Skin epidermis (tissue), 12 donors: ENCODE results near the gene TICAM1.
A peak's percentile ranks its signal among the peaks of the same experiment; 100 is the strongest.
"Not testable (repeated sequence)": the region's sequence is repeated elsewhere in the genome, so short reads cannot be mapped to it uniquely, and the experiment has no call there.

Experiments used
- H3K27ac ChIP-seq, 21 experiments: fragments of 200-600 bp; sonication (generic) in 11 of 21; one replicate each; pipeline ENCODE4 v1.5.0; 2020; ENCODE audit warnings: mild to moderate bottlenecking in 3 of 21, inconsistent platforms in 2 of 21, moderate library complexity in 2 of 21
- H3K4me3 ChIP-seq, 7 experiments: fragments of 200-600 bp; sonication (generic) in 2 of 7; one replicate each; pipeline ENCODE4 v1.5.0; 2020; ENCODE audit warnings: inconsistent platforms in 2 of 7, mild to moderate bottlenecking in 2 of 7, moderate library complexity in 1 of 7

TICAM1 gene

DNA sequence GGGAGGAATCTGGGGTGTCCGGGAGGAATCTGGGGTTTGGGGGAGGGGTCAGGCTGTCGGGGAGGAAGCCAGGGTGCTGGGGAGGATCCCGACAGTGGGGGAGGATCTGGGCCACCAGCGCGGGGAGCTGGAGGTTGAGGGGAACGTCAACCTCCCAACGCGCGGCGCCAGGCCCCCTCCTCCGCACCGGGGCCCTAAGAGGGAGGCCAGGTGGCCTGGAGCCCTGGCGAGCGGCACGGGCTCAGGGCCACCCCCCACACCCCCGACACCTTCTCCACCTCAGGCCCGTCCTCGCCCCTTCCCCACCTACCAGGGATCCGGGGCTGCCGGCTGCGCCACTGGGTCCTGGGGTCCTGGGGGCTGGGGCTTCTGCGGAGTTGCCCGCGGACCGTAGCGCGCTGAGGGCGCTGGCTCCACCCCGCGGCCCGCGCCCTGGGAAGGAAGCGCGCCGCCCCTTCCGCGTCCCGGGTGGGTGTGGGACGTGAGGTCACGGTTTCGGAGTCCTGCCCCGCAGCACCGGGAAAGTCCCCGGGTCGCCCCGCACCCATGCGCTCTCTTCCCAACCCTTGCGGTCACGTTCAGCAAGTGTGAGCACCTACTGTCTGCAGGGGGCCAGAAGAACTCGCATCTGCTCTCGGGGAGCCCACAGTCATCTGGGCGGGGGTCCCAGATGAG lies at the start of gene TICAM1:
Gene TICAM1 (minus strand): TSS at position 409 of the 675 bp plus-strand sequence. CDS start 13,335 bp downstream, outside the sequence.
- H3K4me3 ChIP-seq = peak within 1 kb of the TSS; percentile 81 to 96 (median 93)
- H3K27ac ChIP-seq = peak within 1 kb of the TSS; percentile 81 to 99 (median 96)

DNA sequence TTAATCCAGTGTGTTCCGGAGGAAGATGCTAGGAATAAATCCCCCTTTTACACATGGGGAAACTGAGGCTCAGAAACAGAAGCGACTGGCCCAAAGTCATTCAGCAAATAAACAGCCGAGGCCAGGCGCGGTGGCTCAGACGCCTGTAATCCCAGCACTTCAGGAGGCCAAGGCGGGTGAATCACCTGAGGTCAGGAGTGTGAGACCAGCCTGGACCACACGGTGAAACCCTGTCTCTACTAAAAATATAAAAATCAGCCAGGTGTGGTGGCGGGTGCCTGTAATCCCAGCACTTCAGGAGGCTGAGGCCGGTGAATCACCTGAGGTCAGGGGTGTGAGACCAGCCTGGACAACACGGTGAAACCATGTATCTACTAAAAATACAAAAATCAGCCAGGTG lies 47.5 kb upstream of the TICAM1 start:
- no peak overlapping the region for H3K4me3 ChIP-seq
- H3K27ac ChIP-seq = no peak overlapping the region

DNA sequence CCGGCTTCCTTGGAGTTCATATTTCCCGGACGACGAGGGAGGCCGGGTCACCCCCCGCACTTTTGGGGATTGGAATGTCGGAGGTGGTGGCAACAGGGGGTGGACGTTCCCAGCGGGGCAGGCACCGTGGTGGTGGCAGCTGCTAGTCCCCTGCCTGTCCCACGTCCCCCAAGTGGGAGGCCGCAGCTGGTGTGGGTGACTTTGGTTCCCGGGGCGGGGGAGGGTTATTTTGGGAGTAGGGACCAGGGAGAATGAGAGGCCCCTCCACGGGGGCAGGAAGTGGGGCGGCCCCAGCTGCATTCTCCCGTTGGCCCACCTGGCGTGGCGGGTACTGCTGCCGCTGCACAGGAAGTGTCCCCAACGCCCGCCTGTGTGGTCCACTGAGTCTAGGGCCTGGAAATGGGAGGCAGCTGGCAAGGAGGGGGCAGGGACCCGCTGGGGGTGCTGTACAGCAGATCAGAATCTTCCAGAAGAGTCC lies 47.0 kb upstream of the TICAM1 start:
- H3K27ac ChIP-seq = peak overlapping the region in 1 of 21 experiments; percentile 33
- no peak overlapping the region for H3K4me3 ChIP-seq

DNA sequence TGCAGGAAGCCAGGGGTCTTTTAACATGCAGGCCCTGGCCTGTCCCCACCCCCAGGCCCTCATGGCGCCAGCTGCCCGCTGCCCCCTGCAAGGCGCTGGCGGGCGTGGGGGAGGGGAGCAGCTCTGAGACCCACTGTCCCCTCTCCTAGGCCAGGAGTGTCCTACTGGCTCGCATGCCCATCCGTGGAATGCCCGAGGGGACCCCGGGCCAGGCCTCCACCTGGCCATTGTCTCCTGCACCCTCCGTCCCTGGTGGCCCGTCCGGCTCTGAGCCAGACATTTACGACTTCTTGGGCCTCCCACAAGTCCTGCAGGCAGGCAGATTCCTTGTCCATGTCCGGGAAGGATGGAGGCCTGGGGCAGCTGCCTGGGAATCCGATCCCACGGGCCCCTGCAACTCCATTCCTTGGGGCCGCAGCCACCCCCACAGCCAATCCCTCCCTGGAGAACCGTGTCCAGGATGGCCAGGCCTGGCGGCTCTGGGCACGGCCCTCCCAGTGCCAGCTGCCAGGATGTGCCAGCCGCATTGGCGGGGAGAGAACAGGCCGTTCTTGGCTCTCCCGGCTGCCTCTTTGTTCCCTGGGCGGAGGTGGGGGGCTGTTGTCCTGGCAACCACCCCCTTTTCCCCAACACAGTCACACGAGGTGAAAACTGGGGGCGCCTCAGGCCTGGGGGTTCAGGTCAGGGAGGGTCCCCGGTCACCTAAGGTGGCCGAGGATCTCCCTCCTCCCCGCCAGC lies 46.4 kb upstream of the TICAM1 start:
- H3K27ac ChIP-seq = peak overlapping the region in 1 of 21 experiments; percentile 33
- no peak overlapping the region for H3K4me3 ChIP-seq

DNA sequence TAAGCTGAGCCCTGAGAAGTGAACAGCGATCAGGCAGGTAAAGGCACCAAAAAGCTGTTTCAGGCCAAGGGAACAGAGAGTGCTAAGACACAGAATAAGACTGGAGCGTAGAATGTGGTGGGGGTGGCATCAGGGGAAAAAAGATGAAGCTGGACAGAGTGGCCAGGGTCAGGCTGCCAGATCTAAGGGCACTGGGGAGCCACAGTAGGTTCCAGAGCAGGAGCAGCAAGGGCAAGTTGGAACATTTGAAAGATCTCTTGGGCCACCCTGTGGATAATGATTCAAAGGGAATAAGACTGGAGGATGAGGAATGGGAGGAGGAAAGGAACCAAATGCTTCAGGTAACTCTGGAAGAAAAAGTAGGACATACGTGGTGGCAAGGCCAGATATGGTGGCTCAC lies 42.4 kb upstream of the TICAM1 start:
- no peak overlapping the region for H3K27ac ChIP-seq
- H3K4me3 ChIP-seq = no peak overlapping the region

DNA sequence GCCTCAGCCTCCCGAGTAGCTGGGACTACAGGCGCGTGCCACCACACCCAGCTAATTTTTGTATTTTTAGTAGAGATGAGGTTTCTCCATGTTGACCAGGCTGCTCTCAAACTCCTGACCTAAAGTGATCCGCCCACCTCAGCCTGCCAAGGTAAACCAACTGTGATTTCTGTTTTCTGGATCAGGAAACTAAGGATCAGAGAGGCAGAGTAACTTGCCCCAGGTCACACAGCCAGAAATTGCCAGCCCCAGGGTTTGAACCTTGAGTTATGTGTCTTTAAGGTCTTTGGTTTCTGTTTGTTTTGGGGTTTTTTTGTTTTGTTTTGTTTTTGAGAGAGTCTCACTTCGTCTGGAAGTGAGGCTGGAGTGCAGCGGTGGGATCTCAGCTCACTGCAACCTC lies 40.2 kb upstream of the TICAM1 start:
- no peak overlapping the region for H3K27ac ChIP-seq
- no peak overlapping the region for H3K4me3 ChIP-seq

DNA sequence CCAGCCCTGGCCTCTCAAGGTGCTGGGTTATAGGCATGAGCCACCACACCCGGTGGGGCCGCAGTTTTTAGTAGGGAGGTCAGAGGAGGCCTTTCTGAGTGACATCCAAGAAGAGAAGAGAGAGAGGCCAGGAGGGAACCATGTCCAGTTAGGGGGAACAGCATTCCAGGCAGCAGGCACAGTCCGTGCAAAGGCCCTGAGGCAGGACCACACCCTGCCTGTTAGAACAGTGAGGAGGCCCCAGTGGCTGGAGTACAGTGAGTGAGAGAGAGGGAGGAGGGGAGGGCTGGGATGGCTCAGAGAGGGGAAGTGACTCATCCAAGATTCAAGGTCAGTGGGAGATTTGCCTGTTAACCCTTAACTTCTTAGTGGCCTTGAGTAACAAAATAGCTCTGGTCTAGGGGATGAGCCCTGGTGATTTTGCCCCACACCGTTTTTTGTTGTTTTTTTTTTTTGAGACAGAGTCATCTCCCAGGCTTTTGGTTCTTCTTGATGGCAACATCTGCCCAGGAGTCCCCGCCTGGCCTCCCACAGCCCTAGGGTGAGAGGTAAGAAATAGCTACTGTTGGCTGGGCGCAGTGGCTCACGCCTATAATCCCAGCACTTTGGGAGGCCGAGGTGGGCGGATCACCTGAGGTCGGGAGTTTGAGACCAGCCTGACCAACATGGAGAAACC lies 38.7 kb upstream of the TICAM1 start:
- Histone ChIP-seq H3K4me3 (no peak overlapping the region), H3K27ac (peak overlapping the region in 15 of 21 experiments; percentile 15 to 71 (median 48))

DNA sequence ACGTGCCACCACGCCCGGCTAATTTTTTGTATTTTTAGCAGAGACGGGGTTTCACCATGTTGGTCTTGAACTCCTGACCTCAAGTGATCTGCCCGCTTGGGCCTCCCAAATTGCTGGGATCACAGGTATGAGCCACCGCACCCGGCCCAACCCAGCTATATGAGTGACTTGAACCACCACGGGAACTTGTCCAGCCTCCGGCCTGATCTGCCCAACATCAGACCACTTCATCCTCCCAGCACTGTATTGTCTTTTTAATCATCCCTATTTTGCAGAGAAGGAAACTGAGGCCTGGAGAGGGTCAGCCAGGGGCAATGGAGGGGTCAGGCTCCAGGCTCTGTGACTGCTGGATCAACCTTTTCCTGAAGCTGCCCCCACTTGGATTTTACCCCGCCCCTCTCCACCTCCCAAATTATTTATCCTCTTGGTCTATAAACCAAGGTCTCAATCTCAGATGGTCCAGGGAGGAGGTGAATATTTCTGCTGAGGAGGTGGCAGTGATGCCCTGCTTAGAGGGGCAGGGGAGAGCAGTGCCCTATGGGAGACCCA lies 36.8 kb upstream of the TICAM1 start:
- Histone ChIP-seq H3K27ac (peak overlapping the region in 17 of 21 experiments; percentile 75 to 99 (median 91)), H3K4me3 (peak overlapping the region in 6 of 7 experiments; percentile 51 to 91 (median 72))

DNA sequence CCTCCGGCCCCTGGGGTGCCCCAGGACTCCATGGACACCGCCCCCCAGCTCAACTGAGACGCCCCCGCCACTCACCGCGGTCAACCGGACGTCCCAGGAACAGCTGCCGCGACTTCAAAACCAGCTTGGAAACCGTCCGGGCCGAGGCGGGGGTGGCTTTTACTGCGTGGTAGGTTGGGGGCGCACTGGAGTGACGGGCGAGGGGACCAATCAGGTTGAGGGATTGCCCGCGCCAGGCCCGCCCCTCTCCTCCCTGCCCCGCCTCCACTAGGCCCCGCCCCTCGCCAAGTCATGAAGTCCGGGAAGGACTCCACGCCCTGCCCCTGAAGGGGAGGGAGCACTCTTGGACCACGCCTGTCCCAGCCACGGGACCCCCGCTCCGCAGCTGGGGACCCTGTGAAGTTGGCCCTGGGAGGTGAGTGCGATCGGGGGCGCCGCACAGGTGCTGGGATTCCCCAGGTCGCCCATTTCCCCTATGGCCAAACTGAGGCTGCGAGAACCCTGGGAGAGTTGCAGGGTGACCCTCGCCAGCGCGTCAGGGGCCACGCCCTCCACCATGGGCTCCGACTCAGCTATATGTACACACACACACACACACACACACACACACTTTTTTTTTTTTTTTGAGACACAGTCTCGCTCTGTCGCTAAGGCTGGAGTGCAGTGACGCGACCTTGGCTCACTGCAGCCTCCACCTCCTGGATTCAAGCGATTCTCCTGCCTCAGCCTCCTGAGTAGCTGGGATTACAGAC lies 36.2 kb upstream of the TICAM1 start, which contains the start of gene PLIN3:
Gene PLIN3 (minus strand): TSS at position 134 of the 752 bp plus-strand sequence. CDS start 6,273 bp downstream, outside the sequence.
- Histone ChIP-seq H3K27ac (peak within 1 kb of the TSS; percentile 71 to 99 (median 90)), H3K4me3 (peak within 1 kb of the TSS; percentile 51 to 91 (median 69))

DNA sequence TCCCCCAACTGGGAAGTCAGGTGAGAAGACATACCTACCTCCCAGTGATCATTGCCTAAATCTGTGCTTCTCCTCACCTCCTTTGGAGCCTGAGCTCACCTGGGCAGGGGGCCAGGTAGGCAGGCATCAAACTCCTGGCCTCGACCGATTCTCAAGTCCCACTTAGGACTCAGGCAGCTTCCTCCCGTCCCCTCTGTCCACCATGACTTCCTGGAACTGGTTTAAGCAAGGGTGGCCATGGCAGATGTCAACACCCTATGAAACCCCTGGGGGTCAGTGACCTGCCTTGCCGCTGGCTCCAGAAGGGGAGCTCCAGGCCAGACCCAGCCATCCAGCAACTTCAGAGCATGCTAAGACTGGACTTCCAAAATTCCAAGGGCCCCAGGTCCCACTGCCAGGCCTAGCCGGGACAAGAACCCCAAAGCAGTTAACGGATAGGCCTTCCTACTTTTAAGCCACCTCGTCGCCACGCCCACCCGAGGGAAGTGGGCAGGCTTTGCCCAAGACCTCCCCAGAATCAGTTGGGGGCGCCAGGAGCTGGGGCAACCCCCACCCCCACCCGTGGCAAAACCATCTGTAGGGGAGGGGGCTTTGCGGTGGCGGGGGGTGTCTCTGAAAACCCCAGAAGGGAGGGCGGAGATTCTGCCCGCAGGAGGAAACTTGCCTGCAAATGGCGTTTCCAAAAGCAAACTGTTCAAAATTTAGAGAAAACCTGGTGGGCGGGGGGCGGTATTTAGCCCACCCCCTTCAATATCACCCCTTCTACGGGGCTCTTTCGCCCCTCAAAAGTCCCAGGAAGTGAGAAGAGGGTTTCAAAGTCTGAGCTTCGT lies 35.3 kb upstream of the TICAM1 start:
- peak overlapping the region; percentile 71 to 99 (median 90) for H3K27ac ChIP-seq
- H3K4me3 ChIP-seq = peak overlapping the region; percentile 51 to 91 (median 69)

DNA sequence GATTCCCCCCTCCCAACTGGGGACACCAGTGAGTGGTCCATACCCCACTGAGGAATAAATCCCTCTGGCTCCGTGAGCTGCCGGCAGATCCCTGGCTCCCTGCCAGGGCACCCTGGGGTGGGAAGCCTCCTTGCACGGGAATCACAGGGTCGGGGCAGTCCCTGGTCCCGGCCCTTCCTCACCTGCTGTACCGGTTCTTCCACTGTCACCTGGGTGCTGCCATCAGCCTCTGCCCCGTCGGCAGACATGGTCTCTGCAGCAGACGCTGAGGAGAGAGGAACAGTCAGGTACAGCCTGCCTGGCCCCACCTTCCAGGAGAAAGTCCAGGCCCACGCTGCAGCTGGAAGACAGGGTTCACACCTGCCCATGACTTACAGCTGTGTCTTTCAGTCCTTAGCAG lies 29.6 kb upstream of the TICAM1 start:
- no peak overlapping the region for H3K4me3 ChIP-seq
- peak overlapping the region in 9 of 21 experiments; percentile 10 to 61 (median 43) for H3K27ac ChIP-seq

DNA sequence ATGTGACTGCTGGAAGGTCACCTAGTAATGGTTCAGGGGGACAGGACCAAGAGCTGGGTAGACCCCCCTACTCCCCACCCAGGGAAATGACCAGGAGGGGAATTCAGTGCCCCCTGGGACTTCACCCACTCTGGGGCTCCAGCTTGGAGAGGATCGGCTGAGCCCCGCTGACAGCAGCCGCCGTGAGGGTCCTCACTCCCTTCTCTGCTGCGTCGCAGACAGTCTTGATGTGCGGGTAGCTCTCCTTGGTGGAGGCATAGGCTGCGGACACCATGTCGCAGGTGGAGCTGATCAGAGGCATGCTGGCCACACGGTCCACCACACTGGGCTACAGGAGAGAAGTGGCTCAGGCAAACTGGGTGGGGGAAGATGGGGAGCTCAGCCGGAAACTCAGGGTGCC lies 28.2 kb upstream of the TICAM1 start:
- no peak overlapping the region for H3K4me3 ChIP-seq
- H3K27ac ChIP-seq = peak overlapping the region in 1 of 21 experiments; percentile 21

DNA sequence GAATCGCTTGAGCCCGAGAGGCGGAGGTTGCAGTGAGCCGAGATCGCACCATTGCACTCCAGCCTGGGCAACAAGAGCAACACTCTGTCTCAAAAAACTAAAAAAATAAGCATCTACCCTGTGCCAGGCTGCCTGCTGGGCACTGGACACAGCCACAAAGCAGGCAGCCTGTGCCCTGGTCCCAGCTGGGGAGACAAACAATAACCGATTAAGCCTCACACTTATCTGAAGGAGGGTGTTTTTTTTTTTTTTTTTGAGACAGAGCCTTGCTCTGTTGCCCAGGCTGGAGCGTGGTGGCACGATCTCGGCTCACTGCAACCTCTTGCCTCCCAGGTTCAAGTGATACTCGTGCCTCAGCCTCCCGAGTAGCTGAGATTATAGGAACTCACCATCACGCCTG lies 25.0 kb upstream of the TICAM1 start:
- H3K27ac ChIP-seq, H3K4me3 ChIP-seq: not testable (repeated sequence)

DNA sequence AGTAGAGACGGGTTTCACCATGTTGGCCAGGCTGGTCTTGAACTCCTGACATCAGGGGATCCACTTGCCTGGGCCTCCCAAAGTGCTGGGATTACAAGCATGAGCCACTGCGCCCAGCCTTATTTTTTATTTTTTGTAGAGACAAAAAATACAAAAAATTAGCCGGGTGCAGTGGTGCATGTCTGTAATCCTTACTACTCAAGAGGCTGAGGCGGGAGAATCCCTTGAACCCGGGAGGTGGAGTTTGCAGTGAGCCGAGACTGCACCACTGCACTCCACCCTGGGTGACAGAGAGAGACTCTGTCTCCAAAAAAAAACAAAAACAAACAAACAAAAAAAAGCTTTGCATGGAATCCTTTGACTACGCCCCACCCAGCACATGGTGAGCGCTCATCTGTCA lies 22.0 kb upstream of the TICAM1 start:
- H3K27ac ChIP-seq, H3K4me3 ChIP-seq: not testable (repeated sequence)

DNA sequence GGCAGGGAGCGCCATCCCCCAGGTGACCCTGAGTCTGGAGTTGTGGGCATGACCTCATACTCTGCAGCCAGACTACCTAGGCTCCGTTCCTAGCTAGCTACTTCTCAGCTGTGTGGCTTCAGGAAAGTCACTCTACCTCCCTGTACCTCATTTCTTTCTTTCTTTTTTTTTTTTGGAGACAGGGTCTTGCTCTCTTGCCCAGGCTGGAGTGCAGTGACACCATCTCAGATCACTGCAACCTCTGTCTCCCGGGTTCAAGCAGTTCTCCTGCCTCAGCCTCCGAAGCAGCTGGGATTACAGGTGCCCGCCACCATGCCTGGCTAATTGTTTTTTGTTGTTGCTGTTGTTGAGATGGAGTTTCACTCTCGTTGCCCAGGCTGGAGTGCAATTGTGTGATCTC lies 21.0 kb upstream of the TICAM1 start:
- H3K4me3 ChIP-seq = no peak overlapping the region
- H3K27ac ChIP-seq = no peak overlapping the region

DNA sequence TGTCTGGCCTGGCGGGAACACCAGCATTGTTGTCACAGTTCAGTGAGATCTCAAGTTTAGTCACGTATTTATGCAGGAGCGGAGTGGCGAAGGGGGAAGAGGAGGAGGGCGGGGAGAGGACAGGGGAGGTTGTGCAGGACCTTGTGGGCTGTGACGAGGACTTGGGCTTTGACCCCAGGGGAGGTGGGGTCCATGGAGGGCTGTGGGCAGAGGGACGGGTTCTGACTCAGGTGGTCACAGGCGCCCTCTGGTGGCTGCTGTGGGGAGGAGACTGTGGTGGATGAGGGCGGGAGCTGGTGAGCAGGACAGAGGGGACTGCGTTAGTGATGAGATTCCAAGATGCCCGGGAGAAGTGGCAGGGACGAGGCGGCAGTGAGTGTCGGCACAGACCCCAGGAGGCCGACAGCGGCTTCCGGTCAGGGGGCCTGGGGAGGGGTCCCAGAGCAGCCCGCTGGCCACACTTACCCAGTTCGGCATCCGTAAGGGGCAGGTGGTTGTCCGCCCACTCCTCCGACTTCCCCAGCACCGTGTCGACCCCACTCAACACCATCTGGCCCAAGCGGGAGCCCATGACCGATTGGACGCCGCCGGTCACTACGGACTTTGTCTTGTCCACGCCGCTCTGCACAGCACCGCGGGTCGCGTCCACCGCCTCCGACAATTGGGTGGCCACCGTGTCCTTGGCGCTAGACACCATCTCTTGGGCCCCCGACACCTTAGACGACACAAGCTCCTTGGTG lies 20.2 kb upstream of the TICAM1 start:
- H3K4me3 ChIP-seq = no peak overlapping the region
- H3K27ac ChIP-seq = no peak overlapping the region

DNA sequence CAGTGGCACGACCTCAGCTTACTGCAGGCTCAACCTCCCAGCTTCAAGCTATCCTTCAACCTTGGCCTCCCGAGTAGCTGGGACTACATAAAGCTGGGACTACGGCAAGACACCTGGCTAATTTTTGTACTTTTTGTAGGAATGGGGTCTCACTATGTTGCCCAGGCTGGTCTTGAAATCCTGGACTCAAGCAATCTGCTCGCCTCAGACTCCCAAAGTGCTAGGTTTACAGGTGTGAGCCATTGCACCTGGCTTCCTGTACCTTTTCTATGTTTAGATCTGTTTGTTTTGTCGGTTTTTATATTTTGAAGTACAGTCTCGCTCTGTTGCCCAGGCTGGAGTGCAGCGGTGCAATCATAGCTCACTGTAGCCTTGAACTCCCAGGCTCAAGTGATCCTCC lies 17.5 kb upstream of the TICAM1 start:
- Histone ChIP-seq H3K4me3 (no peak overlapping the region), H3K27ac (no peak overlapping the region)
